ENCODE measurements around the gene RNASE9.

RNASE9 gene

DNA sequence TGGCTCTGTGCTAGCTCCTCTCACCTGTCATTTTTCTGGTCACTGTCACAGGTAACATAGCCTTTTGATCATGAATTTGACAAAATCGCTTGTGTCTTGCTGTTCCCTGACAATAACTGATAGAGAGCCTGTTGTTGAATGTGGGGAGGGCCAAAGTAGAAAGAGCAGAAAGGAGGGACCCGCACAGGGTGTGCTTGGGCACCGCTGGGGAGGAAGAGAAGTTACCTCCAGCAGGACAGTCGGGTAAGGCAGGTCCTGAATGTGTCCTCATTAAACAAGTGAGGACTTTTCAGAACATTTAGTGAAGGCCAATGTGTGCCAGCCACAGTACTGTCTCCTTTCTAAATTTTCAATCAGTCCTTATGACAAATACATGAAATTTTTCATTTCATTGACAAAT, 30.4 kb upstream of the RNASE9 start, which contains the start of gene RNASE12:
Gene RNASE12 (minus strand): TSS at position 142 of the 400 bp plus-strand sequence. CDS start 653 bp downstream, outside the sequence.
- TF ChIP-seq, protein P1, sequence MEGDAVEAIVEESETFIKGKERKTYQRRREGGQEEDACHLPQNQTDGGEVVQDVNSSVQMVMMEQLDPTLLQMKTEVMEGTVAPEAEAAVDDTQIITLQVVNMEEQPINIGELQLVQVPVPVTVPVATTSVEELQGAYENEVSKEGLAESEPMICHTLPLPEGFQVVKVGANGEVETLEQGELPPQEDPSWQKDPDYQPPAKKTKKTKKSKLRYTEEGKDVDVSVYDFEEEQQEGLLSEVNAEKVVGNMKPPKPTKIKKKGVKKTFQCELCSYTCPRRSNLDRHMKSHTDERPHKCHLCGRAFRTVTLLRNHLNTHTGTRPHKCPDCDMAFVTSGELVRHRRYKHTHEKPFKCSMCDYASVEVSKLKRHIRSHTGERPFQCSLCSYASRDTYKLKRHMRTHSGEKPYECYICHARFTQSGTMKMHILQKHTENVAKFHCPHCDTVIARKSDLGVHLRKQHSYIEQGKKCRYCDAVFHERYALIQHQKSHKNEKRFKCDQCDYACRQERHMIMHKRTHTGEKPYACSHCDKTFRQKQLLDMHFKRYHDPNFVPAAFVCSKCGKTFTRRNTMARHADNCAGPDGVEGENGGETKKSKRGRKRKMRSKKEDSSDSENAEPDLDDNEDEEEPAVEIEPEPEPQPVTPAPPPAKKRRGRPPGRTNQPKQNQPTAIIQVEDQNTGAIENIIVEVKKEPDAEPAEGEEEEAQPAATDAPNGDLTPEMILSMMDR (conservative IDR thresholded peaks at IDR 0.05; ENCODE audit: low read depth, low read length): no peak
- DNase-seq (ENCODE audit: low read depth): no peak
- H3K4me3 ChIP-seq (ENCODE audit: low read depth, low read length): no peak within 1 kb of the TSS

DNA sequence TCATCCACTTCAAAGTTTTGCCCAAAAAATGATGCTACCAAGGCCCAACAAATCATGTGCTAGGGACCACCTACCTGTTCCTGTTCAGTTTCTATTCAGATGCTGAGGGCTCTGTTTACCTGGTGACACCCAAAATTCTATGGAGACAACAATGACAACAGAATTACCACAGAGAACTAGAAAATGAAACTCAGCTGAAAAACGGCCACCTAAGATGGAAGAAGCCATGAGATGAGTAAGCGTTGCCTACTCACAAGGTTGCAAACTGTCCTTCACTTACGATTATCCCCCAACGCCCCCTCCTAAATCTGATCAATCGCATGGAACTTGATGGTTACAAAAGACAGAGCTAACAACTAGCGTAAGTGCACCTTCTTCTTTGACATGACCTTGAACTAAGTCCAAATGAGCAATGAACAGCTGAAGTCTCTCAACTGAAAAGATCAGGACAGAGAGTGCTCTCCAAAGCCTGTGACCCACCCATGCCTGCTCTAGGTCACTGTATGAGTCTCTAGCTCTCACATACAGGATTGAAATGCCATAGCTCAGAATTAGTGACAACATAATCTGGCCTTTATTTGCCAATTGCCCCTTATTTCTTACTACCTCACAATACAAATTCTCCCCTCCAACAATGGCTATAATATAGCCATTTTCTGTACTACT, 26.8 kb upstream of the RNASE9 start, which contains the start of gene RNASE11:
Gene RNASE11 (minus strand): TSS at position 513 of the 666 bp plus-strand sequence.
- TF ChIP-seq, protein P1 (conservative IDR thresholded peaks at IDR 0.05; ENCODE audit: low read depth, low read length): no peak
- H3K4me3 ChIP-seq (ENCODE audit: low read depth, low read length): no peak within 1 kb of the TSS
- DNase-seq (ENCODE audit: low read depth): no peak

DNA sequence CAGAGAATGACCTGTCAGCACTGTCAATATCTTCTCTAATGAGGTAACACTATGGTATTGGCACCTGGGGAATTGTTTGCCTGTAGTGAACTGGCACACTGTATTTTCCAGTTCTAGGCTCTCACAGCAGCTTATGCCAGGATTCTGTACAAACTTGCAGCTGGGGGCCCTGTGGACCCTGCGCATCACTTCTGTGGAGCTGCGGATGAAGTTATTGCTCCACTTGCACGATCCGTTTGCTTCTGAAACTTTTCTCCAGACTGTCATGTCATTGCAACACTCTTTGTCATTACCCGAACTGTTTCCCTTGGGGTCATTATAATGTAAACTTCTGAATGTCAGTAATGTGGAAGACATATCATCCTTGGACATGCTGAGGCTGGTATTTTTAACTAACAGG, 23.1 kb upstream of the RNASE9 start:
- TF ChIP-seq, protein P1 (conservative IDR thresholded peaks at IDR 0.05; ENCODE audit: low read depth, low read length): no peak
- no peak overlapping the region for H3K4me3 ChIP-seq (ENCODE audit: low read depth, low read length)
- DNase-seq (ENCODE audit: low read depth): no peak

DNA sequence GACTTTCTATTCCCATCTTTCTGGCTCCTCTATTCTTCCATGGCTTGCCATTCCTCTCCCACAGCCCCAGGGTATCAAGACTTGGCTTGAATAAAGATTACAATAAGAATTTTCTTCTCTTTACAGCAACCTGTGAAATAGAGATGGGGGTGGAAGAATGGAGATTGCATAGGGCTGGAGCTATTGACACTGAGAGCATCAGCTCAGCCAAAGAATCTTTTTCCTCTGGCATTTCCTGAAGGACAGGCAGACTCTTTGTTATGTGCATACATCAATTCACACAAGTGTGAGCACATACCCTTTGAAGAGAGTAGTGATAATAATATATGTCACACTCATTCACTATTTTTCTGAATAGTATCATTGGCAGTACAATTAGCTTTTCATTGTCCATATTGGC, 22.3 kb upstream of the RNASE9 start:
- TF ChIP-seq, protein P1 (conservative IDR thresholded peaks at IDR 0.05; ENCODE audit: low read depth, low read length): no peak
- DNase-seq (ENCODE audit: low read depth): no peak
- no peak overlapping the region for H3K4me3 ChIP-seq (ENCODE audit: low read depth, low read length)

DNA sequence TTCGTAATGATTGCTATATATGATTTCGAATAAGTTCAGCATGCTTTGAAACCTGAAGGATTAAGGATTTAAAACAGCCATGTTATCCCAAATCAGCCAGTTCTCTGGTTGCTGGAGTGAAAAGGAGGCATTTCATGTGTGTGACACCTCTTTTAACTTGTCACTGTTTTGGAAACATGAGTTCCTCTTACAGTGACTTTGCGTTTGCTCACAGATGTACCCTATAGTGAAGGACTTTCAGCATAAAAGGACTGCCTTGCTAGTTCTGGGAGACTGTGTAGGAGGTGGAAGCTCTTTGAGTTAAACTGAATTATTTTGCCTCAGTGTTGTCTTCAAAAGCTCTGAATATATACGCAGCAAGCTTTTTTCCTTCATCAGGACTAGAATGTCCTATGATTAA, 19.4 kb upstream of the RNASE9 start:
- TF ChIP-seq, protein P1 (conservative IDR thresholded peaks at IDR 0.05; ENCODE audit: low read depth, low read length): no peak
- no peak overlapping the region for H3K4me3 ChIP-seq (ENCODE audit: low read depth, low read length)
- DNase-seq (ENCODE audit: low read depth): no peak

DNA sequence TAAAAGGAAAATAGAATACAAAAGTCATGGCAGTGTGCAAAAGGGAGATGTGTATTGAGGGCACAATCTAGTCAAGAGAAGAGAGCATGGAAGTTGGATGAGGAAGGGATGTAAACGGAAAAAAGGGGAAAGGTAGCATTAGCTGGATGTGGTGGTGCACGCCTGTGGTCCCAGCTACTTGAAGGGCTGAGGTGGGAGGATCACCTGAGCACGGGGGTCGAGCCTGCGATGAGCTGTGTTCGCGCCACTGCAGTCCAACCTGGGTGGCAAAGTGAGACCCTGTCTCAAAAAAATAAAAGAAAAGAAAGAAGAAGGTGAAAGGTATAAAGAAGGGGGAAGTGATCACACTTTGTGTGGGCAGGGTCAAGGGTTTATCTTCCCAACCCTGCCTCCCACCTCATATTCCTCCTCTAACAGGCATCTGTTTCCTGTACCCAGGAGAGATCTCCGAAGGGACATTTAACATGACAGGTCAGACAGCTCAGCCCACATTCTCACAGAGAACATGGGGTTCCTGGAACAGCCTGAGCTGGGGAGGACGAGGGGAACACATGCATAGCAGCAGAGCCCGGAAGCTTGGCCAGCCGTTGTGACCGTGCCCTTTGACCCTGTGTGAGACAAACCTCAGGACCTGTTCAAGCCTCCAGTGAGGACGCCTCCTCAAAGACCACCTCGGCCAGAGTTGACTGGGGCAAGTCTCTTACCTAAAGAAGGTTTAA, 18.1 kb upstream of the RNASE9 start:
- TF ChIP-seq, protein P1 (conservative IDR thresholded peaks at IDR 0.05; ENCODE audit: low read depth, low read length): no peak
- no peak overlapping the region for H3K4me3 ChIP-seq (ENCODE audit: low read depth, low read length)
- DNase-seq (ENCODE audit: low read depth): no peak
